A673 (cell line): ENCODE results near the gene SMARCC2. TPM values are rescaled to one million over a fixed set of nuclear protein-coding genes. Genes with fewer than 3 reads are reported as not detected.

Experiments used
- BruUV-seq: library from RNA; stranded (reverse); fragments of 400-500 nt; replicated peaks from 2 replicates; lab custom pipeline; 2021; lab: Mats Ljungman, UMichigan
- CTCF ChIA-PET: fragments of 300-600 bp; sonication (Branson Sonifier 250); formaldehyde crosslinking; loops from one replicate; lab custom pipeline; 2022; ENCODE audit warnings: antibody characterized with exemption; lab: Charles Lee
- POLR2A ChIA-PET: fragments of 300-600 bp; sonication (Branson Sonifier 250); formaldehyde crosslinking; loops from one replicate; lab custom pipeline; 2022; ENCODE audit warnings: antibody characterized with exemption; ENCODE audit not compliant: low non-redundant PET; lab: Charles Lee
- DNase-seq: peaks from one replicate; pipeline ENCODE4 v3.0.0-alpha.2; 2015; ENCODE audit warnings: low spot score
- H3K27ac ChIP-seq: fragments of 200-600 bp; sonication (generic); 2 replicates; pipeline ENCODE4 v1.5.1; 2016; ENCODE audit warnings: mixed run types, low read depth, mild to moderate bottlenecking, mixed read lengths, antibody characterized with exemption, low read length; ENCODE audit not compliant: poor library complexity, severe bottlenecking
- H3K27me3 ChIP-seq: fragments of 200-600 bp; sonication (generic); replicated peaks from 2 replicates; pipeline ENCODE4 v1.6.1; 2017; ENCODE audit warnings: mixed run types, low read depth, mild to moderate bottlenecking, mixed read lengths, antibody characterized with exemption, low read length; ENCODE audit not compliant: insufficient read depth, poor library complexity
- H3K36me3 ChIP-seq: fragments of 200-600 bp; sonication (generic); 2 replicates; pipeline ENCODE4 v1.6.1; 2016; ENCODE audit warnings: mixed run types, mild to moderate bottlenecking, mixed read lengths, antibody characterized with exemption, low read length; ENCODE audit not compliant: insufficient read depth, poor library complexity, severe bottlenecking
- H3K4me1 ChIP-seq: fragments of 200-600 bp; sonication (generic); 2 replicates; pipeline ENCODE4 v1.6.1; 2017; ENCODE audit warnings: mixed run types, mild to moderate bottlenecking, mixed read lengths, antibody characterized with exemption, low read length; ENCODE audit not compliant: insufficient read depth, poor library complexity, severe bottlenecking
- H3K4me3 ChIP-seq: fragments of 200-600 bp; sonication (generic); 2 replicates; pipeline ENCODE4 v1.5.1; 2016; ENCODE audit warnings: low read depth, mixed run types, mild to moderate bottlenecking, mixed read lengths, low read length; ENCODE audit not compliant: poor library complexity, severe bottlenecking
- H3K9me3 ChIP-seq: fragments of 200-600 bp; sonication (generic); 2 replicates; pipeline ENCODE4 v1.6.1; 2016; ENCODE audit warnings: mixed run types, low read depth, mild to moderate bottlenecking, mixed read lengths, antibody characterized with exemption, low read length; ENCODE audit not compliant: poor library complexity, severe bottlenecking
- CTCF ChIP-seq: fragments of 300-800, 200-600 bp; sonication (generic); conservative IDR thresholded peaks from 2 replicates; pipeline ENCODE4 v1.5.1; 2017; ENCODE audit warnings: low read depth, mild to moderate bottlenecking, antibody characterized with exemption, low read length, moderate library complexity, mixed read lengths
- EZH2 ChIP-seq: fragments of 200-600 bp; sonication (generic); IDR thresholded peaks from 2 replicates; pipeline ENCODE4 v1.6.1; 2017; ENCODE audit warnings: borderline replicate concordance, low read depth, mild to moderate bottlenecking, mixed read lengths, antibody characterized with exemption, low read length; ENCODE audit not compliant: poor library complexity, severe bottlenecking
- intact Hi-C: fragments of 100-400 bp; cut with micrococcal nuclease; formaldehyde crosslinking; loops from one replicate; pipeline ENCODE4 v1.10.0; 2022; ENCODE audit not compliant: unreplicated experiment
- total RNA-seq: library from RNA; stranded (reverse); gene quantifications from 2 replicates; pipeline ENCODE4 v1.2.3, GENCODE V29; 2021

SMARCC2 gene
- total RNA-seq, 1 experiment from 2014 or later: 133 TPM

GRCh38 chr12:56178347-56178746 is 10.9 kb downstream of the SMARCC2 start:
- H3K36me3 ChIP-seq: peaks cover 82% of the 10 kb centered on the region
- CTCF ChIA-PET: no interaction called here

GRCh38 chr12:56172839-56173238 is 16.4 kb downstream of the SMARCC2 start:
- no peaks in the 10 kb centered on the region for H3K4me1 ChIP-seq
- intact Hi-C loops: no loop called here
- no peaks in the 10 kb centered on the region for H3K27me3 ChIP-seq
- no TSS peak for BruUV-seq
- ChIA-PET POLR2A (no interaction called here), CTCF (no interaction called here)
- no peak for DNase-seq
- no peak overlapping the region for H3K27ac ChIP-seq
- no peak overlapping the region for H3K4me3 ChIP-seq
- no peak for TF ChIP-seq EZH2
- TF ChIP-seq CTCF: no peak
- H3K9me3 ChIP-seq: no peaks in the 10 kb centered on the region
- H3K36me3 ChIP-seq: peaks cover 81% of the 10 kb centered on the region

More at GRCh38 chr12:56178347-56178746, 10.9 kb downstream of the SMARCC2 start:
- TF ChIP-seq CTCF: no peak
- TF ChIP-seq EZH2: no peak
- POLR2A ChIA-PET: no interaction called here
- Histone ChIP-seq H3K4me1 (no peaks in the 10 kb centered on the region), H3K9me3 (no peaks in the 10 kb centered on the region), H3K27me3 (no peaks in the 10 kb centered on the region), H3K27ac (no peak overlapping the region), H3K4me3 (no peak overlapping the region)
- intact Hi-C loops: no loop called here
- BruUV-seq: no TSS peak
- no peak for DNase-seq

- no TSS peak for BruUV-seq
- no peak for DNase-seq
- H3K4me3 ChIP-seq: no peak overlapping the region
- ChIA-PET CTCF (no interaction called here), POLR2A (no interaction called here)
- H3K27me3 ChIP-seq: no peaks in the 10 kb centered on the region
- no peak overlapping the region for H3K27ac ChIP-seq
- intact Hi-C loops: no loop called here
- TF ChIP-seq EZH2 (no peak), CTCF (no peak)
- H3K36me3 ChIP-seq: peaks cover 84% of the 10 kb centered on the region
- no peaks in the 10 kb centered on the region for H3K9me3 ChIP-seq
- no peaks in the 10 kb centered on the region for H3K4me1 ChIP-seq
Measured at GRCh38 chr12:56169229-56169759, 20.0 kb downstream of the SMARCC2 start.
